Kasumi-1 (cell line): ENCODE data around the gene STX16.
"Not testable (repeated sequence)": the region's sequence is repeated elsewhere in the genome, so short reads cannot be mapped to it uniquely, and the experiment has no call there.

Experiments
- DNase-seq, 2 experiments: peaks; one replicate each; lab custom pipeline; 2025; lab: John Stamatoyannopoulos, UW

The STX16 gene

DNA sequence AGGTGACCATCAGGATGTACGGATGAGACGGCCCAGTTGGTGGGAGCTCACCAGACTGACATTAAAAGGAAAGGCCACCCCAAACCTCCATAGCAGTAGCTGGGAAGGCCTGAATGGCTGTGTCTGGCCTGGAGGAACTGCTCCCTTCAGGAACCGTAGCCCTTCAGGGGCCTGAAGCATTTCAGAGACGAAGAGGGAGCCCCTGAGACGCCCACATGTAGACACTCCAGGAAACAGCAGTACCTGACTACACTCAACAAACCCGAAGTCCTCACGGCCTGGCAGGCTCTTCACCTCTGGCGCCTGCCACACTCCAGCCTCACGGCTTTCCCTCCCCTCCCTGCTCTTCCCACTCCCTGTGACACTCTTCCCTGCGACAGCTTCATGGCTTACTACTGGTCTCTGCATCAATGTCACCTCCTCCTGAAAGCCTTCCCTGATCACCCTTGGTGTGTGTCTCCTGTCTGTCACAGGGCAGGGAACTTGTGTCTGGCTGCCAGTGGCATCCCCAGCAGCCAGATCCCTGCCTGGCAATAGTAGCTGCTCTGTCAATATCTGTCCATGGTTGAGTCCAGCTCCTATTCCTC is 14.6 kb upstream of the STX16 start:
- DNase-seq: no peak

DNA sequence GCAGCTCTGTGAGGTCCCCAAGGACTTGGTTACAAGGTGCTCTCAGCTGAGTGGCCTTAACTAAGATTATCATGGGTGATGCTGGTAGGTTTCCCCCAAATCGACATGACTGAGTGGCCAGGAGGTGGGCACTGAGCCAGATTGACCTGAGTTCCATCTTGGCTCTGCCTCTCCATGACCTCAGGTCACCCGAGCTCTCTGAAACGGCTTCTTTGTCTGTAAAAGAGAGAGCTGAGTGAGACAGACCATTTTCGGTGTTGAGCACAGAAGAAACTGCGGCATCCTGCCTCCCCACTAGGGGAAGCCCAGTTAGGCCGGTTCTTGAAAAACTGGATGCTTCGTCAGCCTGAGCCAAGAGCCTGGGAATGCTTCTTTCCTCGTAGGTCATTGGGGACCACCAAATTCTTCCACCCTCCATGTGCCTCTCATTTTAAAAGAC is 14.1 kb upstream of the STX16 start:
- DNase-seq: no peak

DNA sequence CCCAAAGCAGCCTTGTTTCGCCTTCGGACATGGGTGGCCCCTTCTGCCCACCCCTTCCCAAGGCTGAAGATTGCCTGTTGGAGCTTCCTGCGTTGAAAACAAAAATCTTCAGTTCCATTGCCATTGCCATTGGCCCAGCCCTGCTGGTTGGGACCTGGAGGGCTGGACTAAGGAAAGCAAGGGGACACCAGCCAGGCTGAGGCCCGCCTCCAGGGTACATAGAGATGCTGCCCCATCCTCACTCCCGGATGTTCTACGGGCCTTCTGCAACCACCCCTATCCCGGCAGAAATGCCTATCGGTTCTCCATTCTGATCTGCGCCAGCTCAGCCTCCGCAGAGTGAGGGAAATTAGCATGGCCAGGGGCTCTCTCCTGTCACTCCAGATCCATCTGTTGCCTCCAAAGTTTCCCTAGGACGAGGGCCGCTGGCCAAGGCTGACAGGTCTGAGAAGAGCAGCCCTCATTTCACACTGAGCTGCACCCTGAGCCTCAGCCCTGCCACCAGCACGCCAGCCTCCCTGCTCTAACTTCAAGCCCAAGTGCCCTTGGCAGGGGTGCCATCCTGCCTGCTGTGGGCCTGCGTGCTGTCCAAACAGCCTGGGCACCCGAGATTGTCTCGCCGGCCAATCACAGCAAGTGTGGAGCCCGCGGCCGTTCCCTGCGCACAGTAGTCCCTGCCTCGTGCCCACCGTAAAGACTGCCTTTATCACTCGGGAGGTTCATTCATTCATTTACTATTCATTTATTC is 13.4 kb upstream of the STX16 start:
- DNase-seq: no peak

DNA sequence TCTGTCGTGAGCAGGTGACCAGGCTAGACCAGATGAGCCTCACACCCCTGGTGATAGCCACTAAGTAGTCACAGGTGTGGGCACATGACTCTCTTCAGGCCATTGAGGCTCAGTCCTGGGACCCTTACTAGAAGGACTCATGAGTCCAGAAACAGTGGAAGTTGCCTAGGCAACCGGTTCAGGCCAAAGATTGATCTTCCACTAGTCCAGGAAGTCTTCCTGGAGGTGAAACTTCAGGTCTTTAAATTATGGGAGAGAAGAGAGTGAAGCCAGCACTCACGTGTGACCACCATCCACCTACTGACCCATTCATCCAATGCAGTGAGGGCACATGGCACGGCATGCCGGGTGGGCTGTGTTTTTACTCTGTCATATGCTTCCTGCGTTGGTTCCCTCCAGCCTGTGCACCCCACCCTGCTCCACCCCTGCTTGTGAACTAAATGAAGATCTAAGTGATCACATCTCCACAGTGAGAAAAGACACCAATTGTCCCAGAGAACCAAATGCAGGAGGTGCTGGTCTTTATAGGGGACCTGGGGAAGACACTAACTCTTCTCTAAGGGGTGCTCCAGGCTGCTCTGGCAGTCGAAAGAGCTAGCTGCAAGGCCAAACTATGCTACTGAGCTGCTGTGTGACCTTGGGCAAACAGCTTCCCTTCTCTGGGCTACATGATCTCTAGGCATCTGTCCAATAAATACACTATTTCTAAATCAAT is 12.5 kb upstream of the STX16 start:
- no peak for DNase-seq

DNA sequence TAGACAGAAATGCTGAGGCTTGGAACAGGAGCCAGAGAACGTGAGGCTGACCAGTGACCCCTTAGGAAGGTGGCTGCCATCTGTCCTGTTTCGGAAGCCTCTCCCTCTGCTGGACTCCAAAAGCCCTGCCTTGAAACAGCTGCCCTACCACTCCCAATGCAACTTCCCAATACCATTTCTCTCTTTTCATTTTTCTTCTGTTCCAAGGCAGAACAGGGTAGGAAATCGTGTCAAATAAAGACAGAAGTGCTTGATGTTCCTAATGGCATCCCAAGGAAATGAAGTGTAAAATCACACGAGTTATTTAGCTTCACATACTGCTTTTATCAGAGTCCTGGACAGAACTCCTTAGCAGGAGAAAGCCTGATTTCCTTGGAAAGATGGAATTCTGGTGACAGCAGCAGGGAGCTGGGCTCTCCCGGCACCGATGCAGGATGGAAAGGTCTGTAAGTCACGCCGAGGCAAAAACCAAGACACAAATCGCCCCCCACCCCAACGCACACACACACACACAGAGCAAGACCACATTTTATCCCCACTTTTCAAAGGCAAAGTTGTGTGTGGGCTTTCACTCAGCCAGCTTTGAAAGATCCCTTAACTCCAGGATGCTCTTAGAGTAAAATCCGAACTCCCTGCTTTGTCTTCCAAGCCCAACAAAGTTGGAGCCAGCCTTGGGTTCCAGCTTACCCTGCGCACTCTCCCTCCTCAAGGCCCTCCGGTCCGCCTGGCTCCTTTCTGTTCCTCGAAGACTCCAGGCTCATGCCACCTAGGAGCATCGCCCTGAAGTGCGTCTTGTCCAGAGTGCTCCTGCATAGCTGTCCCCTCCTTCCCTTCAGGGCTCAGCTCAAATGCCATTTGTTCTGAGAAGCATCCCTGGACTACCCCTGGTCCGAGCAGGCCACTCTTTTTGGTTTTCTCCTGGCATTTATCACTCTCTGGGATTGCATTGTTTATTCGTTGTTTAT is 11.6 kb upstream of the STX16 start:
- DNase-seq: no peak

DNA sequence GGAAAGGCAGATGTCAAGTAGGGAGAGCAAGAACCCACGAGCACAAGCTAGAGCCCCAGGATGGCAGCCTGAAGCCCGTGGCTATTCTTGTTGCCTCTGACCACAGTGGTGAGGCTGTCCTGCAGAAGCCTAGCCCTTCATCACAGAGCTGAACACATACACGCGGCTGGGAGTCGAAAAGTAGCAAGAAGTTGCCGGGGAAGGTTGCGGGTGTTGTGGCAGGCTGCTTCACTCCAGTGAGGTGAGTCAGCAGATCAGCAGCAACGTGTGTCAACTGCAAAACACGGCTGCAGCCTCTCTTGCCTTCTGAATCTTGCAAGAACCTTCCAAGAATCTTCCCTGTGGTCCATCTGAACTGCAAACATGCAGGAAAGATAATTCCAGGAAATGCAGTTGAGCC is 10.6 kb upstream of the STX16 start:
- no peak for DNase-seq

DNA sequence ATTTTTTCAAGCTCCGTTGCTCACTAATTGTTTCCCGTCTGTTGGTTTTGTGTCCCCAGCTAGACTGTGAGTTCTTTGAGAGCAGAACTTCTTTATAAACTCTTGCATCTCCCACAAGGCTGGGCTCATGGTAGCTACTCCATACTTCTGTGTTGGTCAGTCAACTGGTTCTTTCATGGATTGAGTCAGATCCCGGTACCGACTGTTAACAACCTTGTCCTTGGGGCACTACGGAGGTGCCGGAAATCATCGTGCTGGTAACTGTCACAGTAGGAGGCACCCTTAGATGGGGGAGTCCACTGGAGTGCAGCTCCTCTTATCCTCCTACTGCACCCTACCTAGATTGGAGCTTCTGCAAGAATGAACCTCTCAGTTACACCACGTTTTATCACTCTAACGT is 8.6 kb upstream of the STX16 start:
- DNase-seq: no peak

DNA sequence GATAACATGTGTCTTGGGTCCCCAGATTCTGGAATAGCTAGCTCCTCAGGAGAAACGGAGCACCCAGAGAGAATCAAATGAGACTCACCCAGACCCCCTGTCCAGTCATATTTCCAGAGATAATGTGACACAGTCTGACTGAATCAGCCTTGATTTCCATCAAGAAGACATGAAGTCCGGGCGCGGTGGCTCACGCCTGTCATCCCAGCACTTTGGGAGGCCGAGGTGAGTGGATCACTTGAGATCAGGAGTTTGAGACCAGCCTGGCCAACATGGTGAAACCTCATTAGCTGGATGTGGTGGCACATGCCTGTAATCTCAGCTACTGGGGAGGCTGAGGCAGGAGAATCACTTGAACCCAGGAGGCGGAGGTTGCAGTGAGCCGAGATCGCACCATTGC is 8.2 kb upstream of the STX16 start:
- DNase-seq: not testable (repeated sequence)

DNA sequence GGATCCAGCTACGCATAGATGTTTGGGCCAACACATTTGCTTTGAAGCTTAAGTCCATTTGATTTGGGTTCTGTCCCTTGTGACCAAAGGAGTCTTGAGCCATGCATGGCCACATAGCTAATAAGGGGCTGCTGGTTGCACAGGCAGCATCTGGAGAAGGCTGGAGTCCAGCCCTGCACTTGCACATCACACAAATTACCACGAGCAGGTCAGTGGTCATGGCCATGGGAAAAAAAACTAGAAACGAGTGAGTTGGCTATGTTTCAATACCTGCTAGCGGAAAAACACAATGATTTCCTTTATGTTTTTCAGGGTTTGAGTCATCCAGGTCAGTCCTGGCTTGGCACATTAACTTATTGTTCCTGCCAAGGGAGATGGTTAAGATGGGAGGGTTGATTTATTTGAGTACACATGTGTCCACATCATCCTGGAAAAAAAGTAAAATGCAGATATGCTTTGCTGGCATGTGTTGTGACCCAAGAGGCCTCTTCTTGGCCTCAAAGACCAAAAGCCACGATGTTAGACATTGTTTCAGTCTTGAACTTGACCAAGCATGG is 5.6 kb upstream of the STX16 start:
- DNase-seq: no peak

DNA sequence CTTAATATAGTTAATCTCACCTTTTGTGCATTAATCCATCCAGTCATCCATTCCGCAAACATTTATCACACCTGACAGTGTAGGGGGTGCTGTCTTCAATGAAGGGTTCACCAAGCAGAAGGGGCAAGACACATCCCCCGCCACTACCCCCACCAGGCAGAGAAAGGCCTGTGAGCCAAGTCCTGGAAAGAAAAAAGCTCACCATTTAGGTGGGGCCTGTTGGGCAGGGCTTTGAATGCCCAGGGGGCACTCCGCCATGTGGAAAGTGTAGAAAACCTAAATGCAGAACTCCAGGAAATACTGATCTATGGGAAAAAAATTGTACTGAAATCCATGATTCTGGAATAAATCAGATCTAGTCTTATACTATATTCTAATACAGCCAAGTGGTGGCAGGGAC is 4.8 kb upstream of the STX16 start:
- no peak for DNase-seq

DNA sequence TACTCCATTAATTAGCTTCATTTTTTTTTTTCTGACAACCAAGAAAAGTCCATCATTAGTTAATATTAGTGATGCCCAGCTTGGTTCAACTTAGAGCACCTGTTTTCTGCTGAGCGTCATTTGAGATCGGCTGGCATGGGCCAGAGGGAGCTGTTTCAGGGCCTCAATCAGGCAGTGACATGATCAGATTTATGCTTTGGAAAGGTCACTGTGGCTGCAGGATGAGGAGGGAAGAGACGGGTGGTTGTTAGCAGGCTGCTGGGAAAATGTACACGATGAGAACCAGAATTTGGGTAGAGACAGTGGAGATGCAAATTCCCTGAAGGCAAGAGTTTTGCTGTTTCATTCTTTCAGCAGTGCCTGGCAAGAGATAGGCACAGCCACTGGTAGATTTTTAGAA is 4.4 kb upstream of the STX16 start:
- no peak for DNase-seq

DNA sequence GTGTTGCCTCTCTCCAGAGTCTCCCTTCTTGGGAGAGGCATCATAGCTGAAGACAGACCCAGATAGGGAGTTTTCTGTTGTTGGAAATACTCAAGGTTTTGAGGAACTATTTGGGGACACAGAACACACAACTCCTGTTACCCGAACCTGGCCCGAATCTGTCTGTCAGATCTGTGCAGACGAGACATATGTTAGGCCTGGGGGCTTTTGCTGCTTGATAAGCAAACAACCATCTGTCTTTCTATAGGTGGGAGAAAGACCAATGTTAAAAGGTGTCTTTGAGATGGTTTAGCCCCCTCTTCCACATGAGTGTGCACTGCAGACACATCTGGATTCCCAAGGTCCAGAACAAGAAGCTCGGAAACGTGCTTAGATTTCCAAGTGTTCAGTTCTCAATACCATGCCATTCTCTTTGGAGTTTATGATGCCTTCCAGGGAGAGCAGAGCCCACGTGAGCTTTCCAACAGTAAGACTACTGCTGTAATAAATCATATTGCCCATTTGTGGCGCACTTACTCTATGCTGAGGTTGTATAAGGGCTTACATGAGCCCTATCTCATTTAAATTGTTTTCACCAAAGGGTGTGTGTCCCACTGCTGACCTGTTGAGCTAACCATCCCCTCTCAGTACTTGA is 3.8 kb upstream of the STX16 start:
- peak; percentile 38 to 48 for DNase-seq

DNA sequence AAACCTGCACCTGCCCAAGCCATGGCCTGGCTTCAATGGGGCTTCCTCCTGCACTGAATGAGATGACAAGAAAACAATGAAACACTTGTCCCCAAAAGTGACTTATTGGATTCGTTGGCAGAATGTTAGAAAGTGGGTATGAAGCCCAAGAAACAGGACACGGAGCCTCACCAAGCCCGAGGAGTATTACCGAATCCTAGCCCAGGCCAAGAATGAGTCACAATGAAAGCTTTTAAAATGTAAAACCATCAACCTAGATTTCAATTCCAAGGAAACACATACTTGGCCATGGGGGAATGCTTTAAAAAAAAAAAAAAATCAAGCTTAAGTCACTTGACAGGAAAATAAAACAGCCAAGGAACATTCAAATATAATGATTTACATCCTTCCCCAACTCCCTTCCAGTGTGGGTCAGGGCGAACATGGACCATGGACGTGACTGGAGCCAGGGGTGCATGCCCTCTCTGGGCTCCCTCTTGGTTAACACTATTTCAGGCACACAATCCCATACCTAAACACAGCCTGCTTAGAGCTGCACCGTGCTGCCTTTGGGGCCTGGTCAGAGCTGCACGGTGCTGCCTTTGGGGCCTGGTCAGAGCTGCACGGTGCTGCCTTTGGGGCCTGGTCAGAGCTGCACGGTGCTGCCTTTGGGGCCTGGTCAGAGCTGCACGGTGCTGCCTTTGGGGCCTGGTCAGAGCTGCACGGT is 3.1 kb upstream of the STX16 start:
- no peak for DNase-seq

DNA sequence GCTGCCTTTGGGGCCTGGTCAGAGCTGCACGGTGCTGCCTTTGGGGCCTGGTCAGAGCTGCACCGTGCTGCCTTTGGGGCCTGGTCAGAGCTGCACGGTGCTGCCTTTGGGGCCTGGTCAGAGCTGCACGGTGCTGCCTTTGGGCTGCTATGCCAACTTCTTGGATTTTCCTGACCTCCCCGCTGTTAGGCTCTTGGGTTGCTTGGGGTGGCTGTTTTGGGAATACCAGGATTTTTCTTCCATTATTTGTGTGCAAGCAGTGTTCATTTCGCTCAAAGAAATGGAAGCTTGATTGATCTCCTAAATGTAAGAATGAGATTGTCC is 2.6 kb upstream of the STX16 start:
- not testable (repeated sequence) for DNase-seq

DNA sequence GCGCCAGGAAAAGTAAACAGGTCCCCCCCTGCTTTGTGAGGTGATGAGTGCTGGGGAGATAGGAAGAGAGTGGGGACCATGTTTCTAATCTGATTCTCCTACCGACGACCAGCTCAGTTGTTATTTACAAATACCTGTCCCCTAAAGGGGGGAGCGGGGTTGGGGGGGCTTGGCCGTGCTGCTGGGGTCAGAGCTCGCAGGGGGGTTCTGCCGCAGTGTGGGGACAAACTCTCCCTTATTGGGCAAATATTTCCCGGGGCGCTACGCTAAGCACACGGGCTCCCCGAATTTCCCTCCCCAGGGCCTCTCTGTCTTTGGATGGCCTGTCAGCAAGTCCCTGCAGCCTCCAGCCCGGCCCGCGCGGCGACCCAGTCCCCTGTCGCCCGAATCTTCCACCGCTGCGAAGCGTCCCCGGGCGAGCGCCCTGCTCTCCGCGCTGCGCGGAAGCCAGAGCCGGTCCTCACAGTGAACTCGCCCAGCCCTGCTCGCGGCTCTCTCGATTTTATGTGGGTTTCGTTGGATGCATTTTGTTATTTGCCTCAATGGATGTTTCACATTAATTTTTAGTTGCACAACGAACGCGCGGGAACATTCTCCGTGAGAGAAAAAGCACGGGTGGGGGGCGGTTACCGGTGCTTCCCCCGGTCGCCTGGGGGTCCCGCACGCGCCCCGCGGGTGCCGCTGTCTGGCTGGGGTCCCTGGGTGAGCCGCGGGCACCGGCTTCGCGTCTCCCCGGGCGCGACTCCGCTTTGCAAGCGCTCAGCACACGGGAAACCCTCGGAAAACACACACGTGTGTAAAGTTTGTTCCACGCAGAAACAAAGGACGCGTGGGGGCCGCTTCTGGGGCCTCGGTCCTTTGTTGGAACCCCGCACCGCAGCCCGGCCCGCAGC is 1.5 kb upstream of the STX16 start:
- peak; percentile 14 to 18 for DNase-seq

DNA sequence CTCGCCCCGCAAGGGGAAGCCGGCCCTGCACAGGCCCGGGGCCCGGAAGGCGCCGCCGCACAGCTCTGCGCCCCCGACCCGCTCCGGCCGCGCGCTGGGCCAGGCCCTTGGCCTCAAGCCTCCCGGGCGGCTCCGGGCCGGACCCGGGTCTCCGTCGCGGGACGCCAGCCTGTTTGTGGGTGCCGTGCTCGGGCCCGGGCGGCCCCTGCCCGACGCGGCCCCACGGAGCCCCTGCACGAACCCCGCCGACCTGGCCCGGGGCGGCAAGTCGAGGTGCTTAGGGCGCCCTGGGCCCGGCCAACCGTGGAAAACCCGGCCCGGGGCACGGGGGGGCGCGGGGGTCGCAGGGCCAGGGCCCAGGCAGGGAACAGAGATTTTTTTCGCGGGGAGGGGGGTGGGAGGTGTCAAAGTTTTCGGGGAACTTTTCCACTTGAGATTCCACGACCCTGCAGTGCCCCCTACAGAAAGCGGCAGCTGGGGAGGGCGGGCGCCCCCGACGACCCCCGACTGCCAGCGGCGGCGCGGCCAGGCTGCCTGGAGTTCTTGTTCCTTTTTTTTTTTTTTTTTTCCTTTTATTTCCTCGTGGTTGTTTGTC is 805 bp upstream of the STX16 start:
- peak in 1 of 2 experiments; percentile 30 for DNase-seq

DNA sequence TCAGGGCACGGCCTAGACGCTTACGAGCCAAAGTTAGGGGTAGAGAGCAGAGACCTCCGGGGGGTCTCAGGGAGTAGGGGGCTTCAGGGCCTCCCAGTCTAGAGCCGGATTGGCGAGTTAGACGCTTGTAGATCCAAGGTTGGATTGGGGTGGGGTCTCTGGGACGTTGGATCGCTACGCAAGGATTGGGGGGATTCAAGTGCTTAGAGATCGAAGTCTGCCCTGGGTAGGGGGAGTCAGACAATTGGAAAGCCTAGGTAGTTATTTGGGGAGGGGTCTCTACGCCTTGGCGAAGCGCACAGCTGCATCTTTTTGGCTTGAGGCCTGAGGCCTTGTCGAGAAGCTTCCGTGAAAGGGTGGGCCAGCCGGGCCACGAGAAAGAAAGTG is 469 bp downstream of the STX16 start:
- DNase-seq: no peak

DNA sequence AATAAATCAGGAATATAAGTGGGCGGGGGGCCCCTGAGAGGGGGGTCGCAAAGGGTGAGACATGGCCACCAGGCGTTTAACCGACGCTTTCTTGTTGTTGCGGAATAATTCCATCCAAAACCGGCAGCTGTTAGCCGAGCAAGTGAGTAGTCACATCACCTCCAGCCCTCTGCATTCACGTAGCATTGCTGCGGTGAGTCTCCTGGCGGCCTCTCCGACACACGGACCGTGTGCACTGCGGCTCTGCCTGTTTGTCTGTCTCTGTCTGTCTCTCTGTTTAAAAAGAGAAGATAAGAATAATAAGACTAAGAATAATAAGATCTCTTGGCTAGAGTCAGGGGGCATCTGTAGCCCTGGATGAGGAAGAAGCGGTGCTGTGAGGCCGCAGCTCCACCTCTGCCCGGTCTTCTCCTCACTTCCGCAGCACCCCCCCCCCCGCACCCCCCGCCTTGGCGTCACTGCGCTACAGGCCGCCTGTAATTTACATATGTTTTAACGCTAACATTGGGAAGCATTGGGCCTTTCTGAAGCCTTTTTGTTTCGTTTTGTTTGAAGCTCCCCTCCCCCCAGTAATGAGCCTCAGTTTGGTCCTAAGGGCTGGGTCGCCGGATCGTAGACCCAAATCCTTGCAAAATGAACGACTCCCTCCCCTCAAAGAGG is 993 bp downstream of the STX16 start:
- peak; percentile 76 to 82 for DNase-seq
